Stimulated activated CD8-positive, alpha-beta memory T cell treated with anti-CD3 and anti-CD28 coated beads, Interleukin-15, amount 100 ng/mL, for 24 hours (primary cell): ENCODE results near the gene CRYL1.

Experiments
- DNase-seq: peaks from one replicate; pipeline ENCODE4 v3.0.0-alpha.2; 2020; ENCODE audit warnings: low read depth

Gene CRYL1

GRCh38 chr13:20398459-20398858, 127.2 kb downstream of the CRYL1 start:
- DNase-seq: no peak

- no peak for DNase-seq
Observed at GRCh38 chr13:20397896-20398295, 127.8 kb downstream of the CRYL1 start.

- no peak for DNase-seq
Observed at GRCh38 chr13:20395061-20395916, 130.4 kb downstream of the CRYL1 start.

- DNase-seq: no peak
Observed at GRCh38 chr13:20394506-20394905, 131.2 kb downstream of the CRYL1 start.

- no peak for DNase-seq
Observed at GRCh38 chr13:20394169-20394501, 131.5 kb downstream of the CRYL1 start.

GRCh38 chr13:20393273-20394168, 132.1 kb downstream of the CRYL1 start:
- DNase-seq: no peak

- no peak for DNase-seq
Observed at GRCh38 chr13:20392530-20392929, 133.1 kb downstream of the CRYL1 start.

- no peak for DNase-seq
Observed at GRCh38 chr13:20391597-20392452, 133.8 kb downstream of the CRYL1 start.

GRCh38 chr13:20390526-20391175, 135.0 kb downstream of the CRYL1 start:
- DNase-seq: no peak

GRCh38 chr13:20389696-20390525, 135.7 kb downstream of the CRYL1 start:
- DNase-seq: no peak

- DNase-seq: no peak
Observed at GRCh38 chr13:20388184-20388583, 137.5 kb downstream of the CRYL1 start.

- no peak for DNase-seq
Observed at GRCh38 chr13:20387441-20387971, 138.2 kb downstream of the CRYL1 start.

GRCh38 chr13:20387006-20387405, 138.7 kb downstream of the CRYL1 start:
- no peak for DNase-seq

- no peak for DNase-seq
Observed at GRCh38 chr13:20383058-20383457, 142.6 kb downstream of the CRYL1 start.

GRCh38 chr13:20381401-20381800, 144.3 kb downstream of the CRYL1 start:
- DNase-seq: no peak

- no peak for DNase-seq
Observed at GRCh38 chr13:20378721-20379120, 146.9 kb downstream of the CRYL1 start.

- DNase-seq: no peak
Observed at GRCh38 chr13:20377720-20378119, 147.9 kb downstream of the CRYL1 start.

GRCh38 chr13:20375871-20376270, 149.8 kb downstream of the CRYL1 start:
- DNase-seq: no peak

GRCh38 chr13:20373861-20374260, 151.8 kb downstream of the CRYL1 start:
- DNase-seq: no peak

GRCh38 chr13:20371825-20372224, 153.8 kb downstream of the CRYL1 start:
- no peak for DNase-seq
